K562 (cell line): ENCODE measurements around the gene NMRK1. TPM values are rescaled to one million over a fixed set of nuclear protein-coding genes. Genes with fewer than 3 reads are reported as not detected.

ENCODE experiments used
- ATAC-seq: fragments of 200-7000 bp; cut with Tn5 transposase; 3 replicates; pipeline ENCODE4 v1.9.1; 2020; ENCODE audit warnings: moderate library complexity
- BruUV-seq: library from RNA; stranded (reverse); fragments of 400-500 nt; replicated peaks from 2 replicates; lab custom pipeline; 2021; lab: Mats Ljungman, UMichigan
- CTCF ChIA-PET: fragments of 300-600 bp; formaldehyde crosslinking; extraction: SDS; loops from one replicate; lab custom pipeline; 2021; ENCODE audit warnings: low intra/inter-chr PET ratio; lab: Yijun Ruan, JAX
- POLR2A ChIA-PET: fragments of 300-600, 350-650 bp; sonication (Branson Sonifier 250); formaldehyde crosslinking; extraction: SDS; loops from one replicate; lab custom pipeline; 2021; ENCODE audit warnings: antibody characterized with exemption, inconsistent platforms; lab: Yijun Ruan, JAX
- DNase-seq, 4 experiments: peaks; one replicate each; pipeline versions ENCODE4 v3.0.0 to v3.0.0-alpha.2; 2011 to 2018; ENCODE audit warnings: low spot score in 3 of 4, mixed read lengths in 3 of 4; ENCODE audit errors: extremely low read depth in 1 of 4
- FAIRE-seq: peaks from 2 replicates; lab custom pipeline; 2011; peaks lifted over from hg19 to GRCh38; lab: Jason Lieb, UNC
- H2AFZ ChIP-seq: 2 replicates; pipeline ENCODE4 v1.6.0; 2011; ENCODE audit warnings: low read depth, low read length, control low read depth, inconsistent platforms
- H3K27ac ChIP-seq: fragments of 200-600 bp; 3 replicates; pipeline ENCODE4 v1.8.0; 2011; ENCODE audit warnings: low read depth, mild to moderate bottlenecking, control low read depth, inconsistent platforms, low read length, moderate library complexity, mixed read lengths; ENCODE audit errors: extremely low read depth
- H3K27me3 ChIP-seq, 2 experiments: fragments of 300-600 bp in 1 of 2; 2 replicates in 1 of 2; 3 replicates in 1 of 2; pipeline versions ENCODE4 v1.6.0 to v1.8.0; 2011; ENCODE audit warnings: inconsistent platforms in 2 of 2, low read length in 2 of 2, mild to moderate bottlenecking in 1 of 2, mixed read lengths in 1 of 2, moderate library complexity in 1 of 2; ENCODE audit not compliant: control insufficient read depth in 2 of 2, insufficient read depth in 2 of 2
- H3K36me3 ChIP-seq: fragments of 300-600 bp; 3 replicates; pipeline ENCODE4 v1.8.0; 2011; ENCODE audit warnings: mild to moderate bottlenecking, low read length, inconsistent platforms; ENCODE audit not compliant: control insufficient read depth, insufficient read depth
- H3K4me1 ChIP-seq, 2 experiments: fragments of 200-600 bp in 1 of 2; replicated peaks in 1 of 2; 2 replicates in 1 of 2; 3 replicates in 1 of 2; pipeline versions ENCODE4 v1.5.1 to v1.8.0; 2011; ENCODE audit warnings: inconsistent platforms in 2 of 2, low read length in 2 of 2, mild to moderate bottlenecking in 1 of 2, mixed read lengths in 1 of 2, moderate library complexity in 1 of 2; ENCODE audit not compliant: control insufficient read depth in 2 of 2, insufficient read depth in 2 of 2
- H3K4me2 ChIP-seq: 2 replicates; pipeline ENCODE4 v1.6.1; 2011; ENCODE audit warnings: low read length, control low read depth, inconsistent platforms, mixed read lengths; ENCODE audit not compliant: insufficient read depth
- H3K4me3 ChIP-seq: fragments of 200-600 bp; sonication (generic), shearing (Covaris generic); 2 replicates; pipeline ENCODE4 v1.5.1; 2016; ENCODE audit warnings: control low read depth, inconsistent platforms
- H3K79me2 ChIP-seq: fragments of 200-600 bp; 3 replicates; pipeline ENCODE4 v1.8.0; 2011; ENCODE audit warnings: low read length, inconsistent platforms; ENCODE audit not compliant: control insufficient read depth, insufficient read depth
- H3K9ac ChIP-seq, 2 experiments: 2 replicates each; pipeline versions ENCODE4 v1.6.0 to v1.6.1; 2011; ENCODE audit warnings: low read depth in 2 of 2, low read length in 2 of 2, control low read depth in 1 of 2, inconsistent platforms in 1 of 2, mild to moderate bottlenecking in 1 of 2, mixed read lengths in 1 of 2; ENCODE audit not compliant: insufficient read depth in 1 of 2
- H3K9me1 ChIP-seq: one replicate; pipeline ENCODE4 v1.6.0; 2011; ENCODE audit warnings: inconsistent platforms, mild to moderate bottlenecking, low read length, moderate library complexity; ENCODE audit not compliant: control insufficient read depth, insufficient read depth
- H3K9me3 ChIP-seq: replicated peaks from 2 replicates; pipeline ENCODE4 v1.5.1; 2011; ENCODE audit warnings: low read depth, low read length, inconsistent platforms; ENCODE audit not compliant: control insufficient read depth, insufficient read depth
- H4K20me1 ChIP-seq: replicated peaks from 2 replicates; pipeline ENCODE4 v1.6.1; 2011; ENCODE audit warnings: low read length, inconsistent platforms, mixed read lengths; ENCODE audit not compliant: control insufficient read depth, insufficient read depth
- ATF7 ChIP-seq: fragments of 450-650 bp; IDR thresholded peaks from 2 replicates; pipeline ENCODE4 v1.7.1; 2014; ENCODE audit warnings: mild to moderate bottlenecking, moderate library complexity
- CBFA2T3 ChIP-seq: fragments of 450-650 bp; IDR thresholded peaks from 2 replicates; pipeline ENCODE4 v1.6.1; 2017
- ILK ChIP-seq: fragments of 450-650 bp; IDR thresholded peaks from 2 replicates; pipeline ENCODE4 v1.6.1; 2016; ENCODE audit warnings: missing genetic modification characterization, low read depth, mild to moderate bottlenecking, missing compliant biosample characterization, moderate library complexity, borderline replicate concordance
- NFIC ChIP-seq: fragments of 450-650 bp; IDR thresholded peaks from 2 replicates; pipeline ENCODE4 v1.6.1; 2017; ENCODE audit warnings: mild to moderate bottlenecking, inconsistent platforms
- ZC3H4 ChIP-seq: sonication (generic); formaldehyde crosslinking; IDR thresholded peaks from 2 replicates; pipeline ENCODE4 v1.9.0; 2021; ENCODE audit warnings: missing genetic modification reagents, borderline replicate concordance
- ZNF586 ChIP-seq: fragments of 450-650 bp; formaldehyde crosslinking; conservative IDR thresholded peaks from 2 replicates; pipeline ENCODE4 v1.4.0; 2020; ENCODE audit warnings: mild to moderate bottlenecking, moderate library complexity
- WGBS: fragments of 100-300 bp; shearing (Covaris generic); methylation state at CpG from one replicate; pipeline ENCODE4 v1.1.6; 2016; ENCODE audit warnings: low coverage, mixed read lengths; ENCODE audit not compliant: insufficient coverage; ENCODE audit errors: missing lambda C conversion rate; 5-methylcytosine and 5-hydroxymethylcytosine counted together
- in situ Hi-C: fragments of 300-500 bp; cut with MboI; formaldehyde crosslinking; loops from 4 replicates; pipeline ENCODE4 v1.15.0; 2018; ENCODE audit warnings: inconsistent platforms, mixed read lengths
- intact Hi-C: fragments of 100-400 bp; cut with micrococcal nuclease; formaldehyde crosslinking; loops from 2 replicates; pipeline ENCODE4 v1.14.2; 2022
- polyA plus RNA-seq, 8 experiments: library from polyadenylated mRNA; depleted of rRNA in 4 of 8; stranded (reverse) in 5 of 8; unstranded in 3 of 8; fragments of >200 nt; fragmentation: Nextera tagmentation in 2 of 8; fragmentation: Illumina TruSeq in 1 of 8; extraction: Ambion mirVana in 2 of 8; extraction: Trizol in 1 of 8; gene quantifications; 2 replicates each; pipeline versions ENCODE4 v1.2.1 to v1.2.3, GENCODE V29; 2011 to 2014; ENCODE audit warnings: inconsistent platforms in 1 of 8, missing spikeins in 1 of 8
- total RNA-seq, 7 experiments: library from RNA; depleted of rRNA in 6 of 7; stranded (reverse); fragments of >200 nt in 6 of 7; fragmentation: Illumina TruSeq in 2 of 7; extraction: Trizol in 2 of 7; gene quantifications; 2 replicates each; pipeline versions ENCODE4 v1.2.1 to v1.2.3, GENCODE V29; 2011 to 2021; ENCODE audit warnings: low replicate concordance in 1 of 7
- TF ChIP-seq, protein P1 (sequence below): fragments of 450-650 bp; IDR thresholded peaks from 2 replicates; pipeline ENCODE4 v1.6.1; 2016
- TF ChIP-seq, protein P2 (sequence below): fragments of 450-650 bp; formaldehyde crosslinking; IDR thresholded peaks from 2 replicates; pipeline ENCODE4 v1.4.0; 2022; ENCODE audit warnings: missing genetic modification characterization
- TF ChIP-seq, protein P3 (sequence below): fragments of 200-400 bp; formaldehyde crosslinking; IDR thresholded peaks from 2 replicates; pipeline ENCODE4 v1.6.1; 2017; ENCODE audit warnings: mild to moderate bottlenecking, low read depth, low read length, moderate library complexity
- TF ChIP-seq, protein P4 (sequence below): sonication (generic); formaldehyde crosslinking; IDR thresholded peaks from 2 replicates; pipeline ENCODE4 v1.8.0; 2023; ENCODE audit warnings: mild to moderate bottlenecking, missing genetic modification reagents

Gene NMRK1
- total and polyA plus RNA-seq, 9 of the 15 experiments (the other 6 are each of a cell fraction or from before 2014, with no cell fraction given): 1.1 to 3.5 (median 1.7) TPM

GRCh38 chr9:75133396-75133795 is 45.4 kb upstream of the NMRK1 start (continued):
- TF ChIP-seq ZNF586 (no peak), CBFA2T3 (no peak), ILK (tag) (no peak), ATF7 (no peak)
- TF ChIP-seq, protein P1, sequence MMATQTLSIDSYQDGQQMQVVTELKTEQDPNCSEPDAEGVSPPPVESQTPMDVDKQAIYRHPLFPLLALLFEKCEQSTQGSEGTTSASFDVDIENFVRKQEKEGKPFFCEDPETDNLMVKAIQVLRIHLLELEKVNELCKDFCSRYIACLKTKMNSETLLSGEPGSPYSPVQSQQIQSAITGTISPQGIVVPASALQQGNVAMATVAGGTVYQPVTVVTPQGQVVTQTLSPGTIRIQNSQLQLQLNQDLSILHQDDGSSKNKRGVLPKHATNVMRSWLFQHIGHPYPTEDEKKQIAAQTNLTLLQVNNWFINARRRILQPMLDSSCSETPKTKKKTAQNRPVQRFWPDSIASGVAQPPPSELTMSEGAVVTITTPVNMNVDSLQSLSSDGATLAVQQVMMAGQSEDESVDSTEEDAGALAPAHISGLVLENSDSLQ: no peak
- TF ChIP-seq, protein P2, sequence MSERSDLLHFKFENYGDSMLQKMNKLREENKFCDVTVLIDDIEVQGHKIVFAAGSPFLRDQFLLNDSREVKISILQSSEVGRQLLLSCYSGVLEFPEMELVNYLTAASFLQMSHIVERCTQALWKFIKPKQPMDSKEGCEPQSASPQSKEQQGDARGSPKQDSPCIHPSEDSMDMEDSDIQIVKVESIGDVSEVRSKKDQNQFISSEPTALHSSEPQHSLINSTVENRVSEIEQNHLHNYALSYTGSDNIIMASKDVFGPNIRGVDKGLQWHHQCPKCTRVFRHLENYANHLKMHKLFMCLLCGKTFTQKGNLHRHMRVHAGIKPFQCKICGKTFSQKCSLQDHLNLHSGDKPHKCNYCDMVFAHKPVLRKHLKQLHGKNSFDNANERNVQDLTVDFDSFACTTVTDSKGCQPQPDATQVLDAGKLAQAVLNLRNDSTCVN: no peak

- Histone ChIP-seq H3K79me2 (no peaks in the 10 kb centered on the region), H3K4me3 (no peak overlapping the region), H3K27me3 (no peaks in the 10 kb centered on the region), H3K27ac (no peak overlapping the region), H3K4me2 (no peak overlapping the region), H3K9me1 (no peaks in the 10 kb centered on the region), H3K9me3 (no peaks in the 10 kb centered on the region), H3K4me1 (no peaks in the 10 kb centered on the region), H3K36me3 (peaks cover 2% of the 10 kb centered on the region; the same call in 1 of the 3 replicates), H3K9ac (no peak overlapping the region), H2AFZ (no peak overlapping the region), H4K20me1 (no peaks in the 10 kb centered on the region)
- WGBS: 64% methylated on average over 4 of the region's 4 CpGs
- CTCF ChIA-PET: no interaction called here
- POLR2A ChIA-PET: interaction anchor here (0.5 kb wide), 1 partner anchor 16 kb away, joined by 3 read pairs; no protein-coding TSS in a partner anchor
- no TSS peak for BruUV-seq
- no peak for ATAC-seq
- in situ Hi-C loops: no loop called here
- intact Hi-C loops: no loop called here
- FAIRE-seq: no peak
- no peak for DNase-seq
- TF ChIP-seq, protein P3, sequence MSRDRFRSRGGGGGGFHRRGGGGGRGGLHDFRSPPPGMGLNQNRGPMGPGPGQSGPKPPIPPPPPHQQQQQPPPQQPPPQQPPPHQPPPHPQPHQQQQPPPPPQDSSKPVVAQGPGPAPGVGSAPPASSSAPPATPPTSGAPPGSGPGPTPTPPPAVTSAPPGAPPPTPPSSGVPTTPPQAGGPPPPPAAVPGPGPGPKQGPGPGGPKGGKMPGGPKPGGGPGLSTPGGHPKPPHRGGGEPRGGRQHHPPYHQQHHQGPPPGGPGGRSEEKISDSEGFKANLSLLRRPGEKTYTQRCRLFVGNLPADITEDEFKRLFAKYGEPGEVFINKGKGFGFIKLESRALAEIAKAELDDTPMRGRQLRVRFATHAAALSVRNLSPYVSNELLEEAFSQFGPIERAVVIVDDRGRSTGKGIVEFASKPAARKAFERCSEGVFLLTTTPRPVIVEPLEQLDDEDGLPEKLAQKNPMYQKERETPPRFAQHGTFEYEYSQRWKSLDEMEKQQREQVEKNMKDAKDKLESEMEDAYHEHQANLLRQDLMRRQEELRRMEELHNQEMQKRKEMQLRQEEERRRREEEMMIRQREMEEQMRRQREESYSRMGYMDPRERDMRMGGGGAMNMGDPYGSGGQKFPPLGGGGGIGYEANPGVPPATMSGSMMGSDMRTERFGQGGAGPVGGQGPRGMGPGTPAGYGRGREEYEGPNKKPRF: no peak
- TF ChIP-seq, protein P4, sequence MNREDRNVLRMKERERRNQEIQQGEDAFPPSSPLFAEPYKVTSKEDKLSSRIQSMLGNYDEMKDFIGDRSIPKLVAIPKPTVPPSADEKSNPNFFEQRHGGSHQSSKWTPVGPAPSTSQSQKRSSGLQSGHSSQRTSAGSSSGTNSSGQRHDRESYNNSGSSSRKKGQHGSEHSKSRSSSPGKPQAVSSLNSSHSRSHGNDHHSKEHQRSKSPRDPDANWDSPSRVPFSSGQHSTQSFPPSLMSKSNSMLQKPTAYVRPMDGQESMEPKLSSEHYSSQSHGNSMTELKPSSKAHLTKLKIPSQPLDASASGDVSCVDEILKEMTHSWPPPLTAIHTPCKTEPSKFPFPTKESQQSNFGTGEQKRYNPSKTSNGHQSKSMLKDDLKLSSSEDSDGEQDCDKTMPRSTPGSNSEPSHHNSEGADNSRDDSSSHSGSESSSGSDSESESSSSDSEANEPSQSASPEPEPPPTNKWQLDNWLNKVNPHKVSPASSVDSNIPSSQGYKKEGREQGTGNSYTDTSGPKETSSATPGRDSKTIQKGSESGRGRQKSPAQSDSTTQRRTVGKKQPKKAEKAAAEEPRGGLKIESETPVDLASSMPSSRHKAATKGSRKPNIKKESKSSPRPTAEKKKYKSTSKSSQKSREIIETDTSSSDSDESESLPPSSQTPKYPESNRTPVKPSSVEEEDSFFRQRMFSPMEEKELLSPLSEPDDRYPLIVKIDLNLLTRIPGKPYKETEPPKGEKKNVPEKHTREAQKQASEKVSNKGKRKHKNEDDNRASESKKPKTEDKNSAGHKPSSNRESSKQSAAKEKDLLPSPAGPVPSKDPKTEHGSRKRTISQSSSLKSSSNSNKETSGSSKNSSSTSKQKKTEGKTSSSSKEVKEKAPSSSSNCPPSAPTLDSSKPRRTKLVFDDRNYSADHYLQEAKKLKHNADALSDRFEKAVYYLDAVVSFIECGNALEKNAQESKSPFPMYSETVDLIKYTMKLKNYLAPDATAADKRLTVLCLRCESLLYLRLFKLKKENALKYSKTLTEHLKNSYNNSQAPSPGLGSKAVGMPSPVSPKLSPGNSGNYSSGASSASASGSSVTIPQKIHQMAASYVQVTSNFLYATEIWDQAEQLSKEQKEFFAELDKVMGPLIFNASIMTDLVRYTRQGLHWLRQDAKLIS: no peak
- TF ChIP-seq ZC3H4 (CRISPR knock-in tag): no peak
- TF ChIP-seq NFIC: no peak
These were observed 44.3 kb upstream of the NMRK1 start for GRCh38 chr9:75132244-75132643.
